Ovary (tissue), 3 donors: ENCODE results near the gene C4orf33.

ENCODE experiments used
- EP300 ChIP-seq: sonication (generic); formaldehyde crosslinking; IDR thresholded peaks from one replicate; pipeline ENCODE4 v1.6.1; 2017; ENCODE audit warnings: antibody characterized with exemption
- TF ChIP-seq, protein P1 (sequence below), 3 donors: fragments of 450-650 bp in 2 of 3; fragments of 200-600 bp in 1 of 3; IDR thresholded peaks; one replicate each; pipeline versions ENCODE4 v1.5.1 to v1.8.0; 2016 to 2022; ENCODE audit warnings: antibody characterized with exemption in 3 of 3, mild to moderate bottlenecking in 1 of 3
- donor health status: DM: no; HTN: no; CAD: no.

DNA sequence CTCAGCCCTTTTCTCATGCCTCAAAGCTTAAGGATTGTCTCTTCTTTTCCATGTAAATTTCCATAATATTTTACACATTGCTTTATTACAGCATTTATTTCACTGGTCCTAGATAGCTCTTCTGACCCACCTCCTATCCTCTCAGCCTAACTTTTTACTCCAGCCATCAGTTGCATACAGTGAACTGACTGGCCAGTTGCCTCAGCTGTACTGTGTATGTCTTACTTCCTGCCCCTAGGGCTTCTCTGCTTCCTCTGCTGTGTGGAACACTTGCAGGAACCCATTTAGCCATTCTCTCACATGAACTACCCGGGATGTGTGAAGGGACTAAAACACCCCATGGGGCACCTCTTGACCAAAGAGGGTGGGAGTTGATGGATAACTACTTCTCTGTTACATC, 18.0 kb downstream of the C4orf33 start:
- TF ChIP-seq, protein P1, sequence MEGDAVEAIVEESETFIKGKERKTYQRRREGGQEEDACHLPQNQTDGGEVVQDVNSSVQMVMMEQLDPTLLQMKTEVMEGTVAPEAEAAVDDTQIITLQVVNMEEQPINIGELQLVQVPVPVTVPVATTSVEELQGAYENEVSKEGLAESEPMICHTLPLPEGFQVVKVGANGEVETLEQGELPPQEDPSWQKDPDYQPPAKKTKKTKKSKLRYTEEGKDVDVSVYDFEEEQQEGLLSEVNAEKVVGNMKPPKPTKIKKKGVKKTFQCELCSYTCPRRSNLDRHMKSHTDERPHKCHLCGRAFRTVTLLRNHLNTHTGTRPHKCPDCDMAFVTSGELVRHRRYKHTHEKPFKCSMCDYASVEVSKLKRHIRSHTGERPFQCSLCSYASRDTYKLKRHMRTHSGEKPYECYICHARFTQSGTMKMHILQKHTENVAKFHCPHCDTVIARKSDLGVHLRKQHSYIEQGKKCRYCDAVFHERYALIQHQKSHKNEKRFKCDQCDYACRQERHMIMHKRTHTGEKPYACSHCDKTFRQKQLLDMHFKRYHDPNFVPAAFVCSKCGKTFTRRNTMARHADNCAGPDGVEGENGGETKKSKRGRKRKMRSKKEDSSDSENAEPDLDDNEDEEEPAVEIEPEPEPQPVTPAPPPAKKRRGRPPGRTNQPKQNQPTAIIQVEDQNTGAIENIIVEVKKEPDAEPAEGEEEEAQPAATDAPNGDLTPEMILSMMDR (IDR thresholded peaks at IDR 0.05), result no peak
- no peak for TF ChIP-seq EP300
